SHP77 treated with DMSO at 0.1 percent for 48 hours (cell line): ENCODE measurements around the gene ADCY7.
A peak's percentile ranks its signal among the peaks of the same experiment; 100 is the strongest.

Experiments used
- DNase-seq: peaks from one replicate; lab custom pipeline; 2025; lab: John Stamatoyannopoulos, UW

The ADCY7 gene

GRCh38 chr16:50248845-50249244 lies 17.5 kb upstream of the ADCY7 start:
- no peak for DNase-seq

GRCh38 chr16:50251375-50252081 lies 14.8 kb upstream of the ADCY7 start:
- DNase-seq = no peak

- DNase-seq = no peak
Observed at GRCh38 chr16:50252082-50252611, 14.2 kb upstream of the ADCY7 start.

DNA sequence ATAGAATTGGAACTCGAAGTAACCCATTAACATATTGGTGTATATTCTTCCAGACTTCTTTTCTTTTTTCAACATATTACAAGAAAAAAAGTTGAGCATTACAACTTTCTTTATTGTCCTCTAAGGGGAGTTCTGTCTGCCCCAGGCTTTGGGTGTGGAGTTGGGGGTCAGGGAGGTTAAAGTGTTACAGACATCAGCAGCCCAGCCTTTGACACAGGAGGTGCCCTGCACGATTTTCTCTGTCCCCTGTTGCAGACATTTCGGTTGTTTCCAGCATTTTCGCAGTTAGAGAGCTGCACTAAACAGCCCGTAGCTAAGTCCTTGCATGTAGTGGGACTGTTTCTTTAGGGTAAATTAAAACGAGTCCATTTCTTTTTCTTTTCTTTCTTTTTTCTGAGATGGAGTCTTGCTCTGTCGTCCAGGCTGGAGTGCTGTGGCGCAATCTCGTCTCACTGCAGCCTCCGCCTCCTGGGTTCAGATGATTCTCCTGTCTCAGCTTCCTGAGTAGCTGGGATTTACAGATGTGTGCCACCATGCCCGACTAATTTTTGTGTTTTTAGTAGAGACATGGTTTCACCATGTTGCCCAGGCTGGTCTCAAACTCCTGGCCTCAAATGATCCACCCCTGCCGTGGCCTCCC lies 13.4 kb upstream of the ADCY7 start:
- no peak for DNase-seq

GRCh38 chr16:50253514-50253910 lies 12.8 kb upstream of the ADCY7 start:
- DNase-seq = no peak

DNA sequence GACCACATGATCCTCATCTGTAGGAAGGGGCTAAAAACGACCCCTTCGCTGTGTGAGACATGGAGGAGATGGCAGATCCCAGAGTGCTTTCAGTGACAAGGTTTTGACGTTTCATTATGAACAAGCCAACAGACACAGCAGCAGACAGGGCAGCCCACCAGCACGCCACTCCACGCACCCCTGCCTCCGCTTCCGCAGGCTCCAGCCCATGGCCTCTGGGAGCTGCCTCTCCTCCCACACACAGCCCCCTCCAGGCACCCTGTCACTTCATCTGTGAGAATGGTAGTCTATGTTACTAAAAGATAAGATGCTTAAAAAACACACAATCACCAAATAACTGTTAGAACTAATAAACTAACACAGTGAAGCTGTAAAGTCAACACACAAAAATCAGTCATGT lies 12.3 kb upstream of the ADCY7 start:
- no peak for DNase-seq

DNA sequence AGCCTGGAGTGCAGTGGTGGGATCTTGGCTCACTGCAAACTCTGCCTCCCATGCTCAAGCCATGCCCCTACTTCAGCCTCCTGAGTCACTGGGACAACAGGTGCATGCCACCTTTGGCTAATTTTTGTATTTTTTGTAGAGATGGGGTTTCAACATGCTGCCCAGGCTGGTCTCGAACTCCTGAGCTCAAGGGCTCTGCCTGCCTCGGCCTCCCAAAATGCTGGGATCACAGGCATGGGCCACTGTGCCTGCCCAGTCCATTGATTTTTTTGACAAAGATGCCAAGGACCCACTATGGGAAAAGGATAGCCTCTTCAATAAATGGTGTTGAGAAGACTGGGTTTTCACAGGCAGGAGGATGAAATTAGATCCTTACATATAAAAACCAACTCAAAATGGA lies 10.8 kb upstream of the ADCY7 start:
- no peak for DNase-seq

DNA sequence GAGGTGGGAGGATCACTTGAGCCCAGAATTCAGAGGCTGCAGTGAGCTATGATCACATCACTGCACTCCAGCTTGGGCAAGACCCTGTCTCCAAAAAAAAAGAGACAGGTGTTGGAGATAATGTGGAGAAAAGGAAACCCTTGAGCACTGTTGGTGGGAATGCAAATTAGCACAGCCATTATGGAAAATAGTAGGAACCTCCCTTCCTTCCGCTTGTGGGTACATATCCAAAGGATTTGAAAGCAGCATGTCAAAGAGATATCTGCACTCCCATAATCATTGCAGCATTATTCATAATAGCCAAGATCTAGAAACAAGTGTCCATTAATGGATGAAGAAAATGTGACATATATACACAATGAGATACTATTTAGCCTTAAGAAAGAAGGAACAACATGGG lies 9.7 kb upstream of the ADCY7 start:
- DNase-seq = no peak

DNA sequence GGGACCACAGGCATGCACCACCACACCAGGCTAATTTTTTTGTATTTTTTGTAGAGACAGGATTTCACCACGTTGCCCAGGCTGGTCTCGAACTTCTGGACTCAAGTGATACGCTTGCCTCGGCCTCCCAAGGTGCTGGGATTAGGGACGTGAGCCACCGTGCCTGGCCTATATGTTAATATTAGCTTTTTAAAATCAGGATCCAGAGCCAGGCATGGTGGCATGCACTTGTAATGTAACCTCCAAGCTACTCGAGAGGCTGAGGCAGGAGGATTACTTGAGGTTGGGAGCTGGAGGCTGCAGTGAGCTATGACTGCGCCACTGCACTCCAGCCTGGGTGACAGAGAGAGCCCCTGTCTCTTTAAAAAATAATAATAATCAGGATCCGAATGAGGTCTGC lies 8.5 kb upstream of the ADCY7 start:
- DNase-seq = no peak

- DNase-seq = no peak
Observed at GRCh38 chr16:50259334-50260205, 6.8 kb upstream of the ADCY7 start.

DNA sequence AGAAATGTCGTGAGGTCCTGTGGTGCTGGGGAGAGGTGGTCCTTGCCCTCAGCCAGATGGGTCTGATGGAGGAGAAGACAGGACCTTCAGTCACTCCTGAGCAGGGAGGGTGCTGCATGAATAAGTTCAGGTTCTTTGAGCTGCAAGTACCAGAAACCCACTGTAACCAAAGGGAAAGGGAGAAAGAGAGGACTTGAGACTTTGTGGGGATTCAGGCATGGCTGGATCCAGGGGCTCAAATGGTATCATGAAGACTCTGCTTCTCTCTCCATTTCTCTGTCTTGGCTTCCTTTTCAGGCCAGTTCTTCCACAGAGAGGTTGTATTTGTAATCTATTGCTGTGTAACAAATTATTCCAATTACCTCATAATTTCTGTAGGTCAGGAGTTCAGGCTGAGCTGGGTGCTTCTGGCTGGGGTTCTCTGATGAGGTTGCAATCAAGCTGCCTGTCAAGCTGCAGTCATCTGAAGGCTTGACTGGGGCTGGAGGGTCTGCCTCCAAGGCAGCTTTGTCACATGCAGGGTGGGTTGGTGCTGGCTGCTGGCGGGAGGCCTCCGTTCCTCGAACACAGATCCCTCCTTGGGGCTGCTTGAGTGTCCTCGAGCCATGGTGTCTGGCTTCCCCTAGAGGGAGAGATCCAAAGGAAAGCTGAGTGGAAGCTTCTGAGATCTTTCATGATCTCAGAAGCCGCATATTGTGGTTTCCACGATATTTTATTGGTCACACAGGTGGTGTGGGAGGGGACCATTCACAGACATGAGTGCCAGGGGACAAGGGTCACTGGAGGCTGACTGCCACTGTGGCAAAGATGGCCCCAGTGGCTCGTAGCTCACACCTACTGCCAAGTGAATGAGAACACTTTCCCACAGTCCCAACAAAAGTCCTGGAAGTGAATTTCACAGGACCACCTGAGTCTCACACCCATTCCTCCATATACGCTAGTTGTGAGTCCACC lies 5.9 kb upstream of the ADCY7 start:
- no peak for DNase-seq

- DNase-seq = no peak
Observed at GRCh38 chr16:50261160-50261706, 5.1 kb upstream of the ADCY7 start.

DNA sequence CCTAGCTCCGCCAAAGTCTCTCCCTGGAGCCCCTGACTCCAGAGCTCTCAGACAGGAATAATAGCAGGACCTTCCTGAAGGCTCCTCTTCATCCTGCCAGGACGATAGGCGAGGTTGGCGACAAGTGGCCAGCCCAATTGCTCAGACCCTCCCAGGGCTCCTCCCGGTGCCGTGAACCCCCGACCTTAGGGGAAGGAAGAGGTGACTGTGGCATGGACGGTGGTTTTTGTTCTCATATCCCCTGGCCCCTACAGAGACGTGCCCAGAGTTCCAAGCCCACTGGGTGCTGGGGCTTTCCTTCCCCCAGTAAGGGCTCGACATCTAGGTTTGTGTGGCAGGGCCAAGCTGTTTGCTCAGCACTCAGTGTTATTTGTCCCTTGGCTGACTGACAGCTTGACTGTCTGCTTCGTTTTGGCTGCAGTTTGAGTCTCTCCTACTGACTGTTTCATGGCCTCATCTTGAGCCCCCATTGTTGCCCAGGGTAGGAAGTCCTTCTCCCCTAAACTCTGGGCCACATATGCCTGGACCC lies 4.6 kb upstream of the ADCY7 start:
- no peak for DNase-seq

GRCh38 chr16:50263060-50263909 lies 3.1 kb upstream of the ADCY7 start:
- DNase-seq = no peak

GRCh38 chr16:50263940-50264929 lies 2.1 kb upstream of the ADCY7 start:
- DNase-seq = no peak

DNA sequence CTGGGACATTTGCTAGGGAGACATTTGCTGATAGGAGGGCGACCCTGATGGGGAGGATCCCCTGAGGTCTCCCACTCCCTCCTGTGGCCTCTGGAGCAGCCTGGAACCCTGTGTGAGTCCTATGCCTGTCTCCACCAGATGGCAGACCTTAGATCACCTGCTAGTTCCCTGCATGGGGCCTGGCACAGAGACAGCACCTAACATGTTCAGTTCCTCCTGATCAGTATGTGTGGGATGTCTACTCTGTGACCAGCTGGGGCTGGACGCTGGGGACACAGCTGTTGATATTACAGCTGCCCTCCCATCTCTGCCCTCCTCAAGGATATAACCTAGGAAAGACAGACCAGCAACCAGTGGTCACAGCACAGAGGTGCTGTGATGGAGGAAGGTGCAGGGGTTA lies 1.1 kb upstream of the ADCY7 start:
- DNase-seq = peak; percentile 75

DNA sequence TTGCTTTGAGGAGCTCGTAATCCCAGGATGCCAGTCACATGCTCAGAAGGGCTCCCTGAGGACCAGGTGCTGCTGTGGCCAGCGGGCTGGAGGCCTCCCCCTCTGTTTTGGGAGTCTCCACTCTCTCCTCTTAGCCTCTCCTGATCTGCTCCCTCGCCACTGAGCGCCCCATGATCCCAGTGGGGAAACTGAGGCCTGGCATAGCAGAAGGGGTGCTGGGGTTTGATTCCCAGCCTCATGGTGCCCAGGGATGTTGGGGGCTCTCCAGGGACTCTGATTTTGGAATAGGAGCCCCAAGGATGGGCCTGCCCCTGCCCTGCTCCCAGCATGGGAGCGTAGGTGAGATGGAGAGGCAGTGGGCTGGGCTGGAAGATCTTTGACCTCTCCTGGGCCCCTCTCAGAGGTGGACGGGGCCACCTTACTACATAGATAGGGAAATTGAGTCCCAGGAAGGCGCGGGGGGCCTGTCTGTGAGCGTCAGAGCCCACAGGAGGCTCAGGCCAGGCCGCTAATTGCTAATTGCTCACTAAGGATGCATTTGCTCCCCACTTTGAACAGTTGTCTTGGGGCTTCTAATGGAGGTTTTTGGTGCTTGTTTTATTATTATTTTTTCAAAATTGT lies 525 bp upstream of the ADCY7 start:
- DNase-seq = no peak

- DNase-seq = no peak
Observed at GRCh38 chr16:50267151-50267631, 840 bp downstream of the ADCY7 start.
